Measurements from ENCODE around the gene CPD.
"Not testable (repeated sequence)": the region's sequence is repeated elsewhere in the genome, so short reads cannot be mapped to it uniquely, and the experiment has no call there.

CPD gene

GRCh38 chr17:30388321-30389179 lies 9.8 kb downstream of the CPD start:
- DNase-seq (ENCODE audit: low read depth) = no peak

GRCh38 chr17:30389756-30390300 lies 11.1 kb downstream of the CPD start:
- DNase-seq (ENCODE audit: low read depth) = no peak

GRCh38 chr17:30391534-30391933 lies 12.8 kb downstream of the CPD start:
- no peak for DNase-seq (ENCODE audit: low read depth)

- DNase-seq (ENCODE audit: low read depth) = no peak
These were observed 14.8 kb downstream of the CPD start for GRCh38 chr17:30393491-30393890.

GRCh38 chr17:30393911-30394867 lies 15.5 kb downstream of the CPD start:
- DNase-seq (ENCODE audit: low read depth) = no peak

- no peak for DNase-seq (ENCODE audit: low read depth)
These were observed 16.8 kb downstream of the CPD start for GRCh38 chr17:30395398-30396022.

- DNase-seq (ENCODE audit: low read depth) = no peak
These were observed 17.4 kb downstream of the CPD start for GRCh38 chr17:30396129-30396528.

GRCh38 chr17:30396612-30397011 lies 17.9 kb downstream of the CPD start:
- DNase-seq (ENCODE audit: low read depth) = no peak

- DNase-seq (ENCODE audit: low read depth) = no peak
These were observed 19.8 kb downstream of the CPD start for GRCh38 chr17:30398328-30399041.

- no peak for DNase-seq (ENCODE audit: low read depth)
These were observed 22.4 kb downstream of the CPD start for GRCh38 chr17:30401097-30401496.

GRCh38 chr17:30405161-30405560 lies 26.4 kb downstream of the CPD start:
- DNase-seq (ENCODE audit: low read depth) = no peak

GRCh38 chr17:30410627-30411026 lies 31.9 kb downstream of the CPD start:
- not testable (repeated sequence) for DNase-seq (ENCODE audit: low read depth)

- DNase-seq (ENCODE audit: low read depth) = not testable (repeated sequence)
These were observed 33.3 kb downstream of the CPD start for GRCh38 chr17:30412008-30412496.

GRCh38 chr17:30413109-30413508 lies 34.4 kb downstream of the CPD start:
- DNase-seq (ENCODE audit: low read depth) = no peak

- no peak for DNase-seq (ENCODE audit: low read depth)
These were observed 35.8 kb downstream of the CPD start for GRCh38 chr17:30414486-30414885.

GRCh38 chr17:30415491-30415890 lies 36.8 kb downstream of the CPD start:
- no peak for DNase-seq (ENCODE audit: low read depth)

GRCh38 chr17:30418070-30418469 lies 39.3 kb downstream of the CPD start:
- not testable (repeated sequence) for DNase-seq (ENCODE audit: low read depth)

- DNase-seq (ENCODE audit: low read depth) = no peak
These were observed 42.9 kb downstream of the CPD start for GRCh38 chr17:30421592-30421991.

- DNase-seq (ENCODE audit: low read depth) = no peak
These were observed 43.4 kb downstream of the CPD start for GRCh38 chr17:30422171-30422570.

- DNase-seq (ENCODE audit: low read depth) = no peak
These were observed 45.7 kb downstream of the CPD start for GRCh38 chr17:30424471-30424870.

- no peak for DNase-seq (ENCODE audit: low read depth)
These were observed 47.6 kb downstream of the CPD start for GRCh38 chr17:30426292-30426691.
